Upper lobe of left lung (tissue), 4 donors: ENCODE measurements around the gene CPNE4.

ENCODE experiments used
- CTCF ChIP-seq, 6 experiments: fragments of 450-650 bp in 4 of 6; fragments of 200-600 bp in 2 of 6; sonication (generic) in 2 of 6; IDR thresholded peaks; one replicate each; pipeline ENCODE4 v1.5.1; 2016 to 2019; ENCODE audit warnings: antibody characterized with exemption in 6 of 6
- EP300 ChIP-seq, 4 donors: sonication (generic); formaldehyde crosslinking; IDR thresholded peaks; one replicate each; pipeline ENCODE4 v1.5.1; 2017; ENCODE audit warnings: antibody characterized with exemption in 4 of 4, control low read depth in 2 of 4
- POLR2A ChIP-seq, 4 donors: fragments of 450-650 bp; IDR thresholded peaks; one replicate each; pipeline ENCODE4 v1.5.1; 2016 to 2017; ENCODE audit warnings: antibody characterized with exemption in 4 of 4, mild to moderate bottlenecking in 2 of 4
- POLR2AphosphoS5 ChIP-seq, 2 donors: sonication (generic); formaldehyde crosslinking; IDR thresholded peaks; one replicate each; pipeline ENCODE4 v1.5.1; 2017; ENCODE audit warnings: antibody characterized with exemption in 2 of 2

DNA sequence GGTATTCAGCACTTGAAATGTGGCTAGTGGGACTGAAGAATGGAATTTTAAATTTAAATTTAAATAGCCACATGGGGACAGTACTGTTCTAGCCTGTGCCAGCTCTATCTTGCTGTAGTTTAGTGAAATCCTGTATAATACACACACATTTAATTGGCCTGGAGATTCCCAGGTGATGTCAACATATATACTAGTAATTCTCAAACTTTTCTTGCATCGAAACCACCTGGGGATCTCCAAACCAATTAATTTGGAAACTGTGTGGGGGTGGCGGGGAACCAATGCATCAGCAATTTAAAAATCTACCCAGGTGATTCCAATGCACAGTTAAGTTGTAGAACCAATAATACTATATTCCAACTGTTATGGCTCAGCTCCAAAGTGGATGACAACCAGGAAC, 303.1 kb downstream of the CPNE4 start:
- no peak for TF ChIP-seq CTCF (IDR thresholded peaks at IDR 0.05)
- TF ChIP-seq POLR2A (IDR thresholded peaks at IDR 0.05): no peak
- TF ChIP-seq EP300 (IDR thresholded peaks at IDR 0.05): no peak
- no peak for TF ChIP-seq POLR2AphosphoS5 (IDR thresholded peaks at IDR 0.05)
